Heart right ventricle (tissue), 16 donors: ENCODE results near the gene PDGFRA. TPM values are rescaled to one million over a fixed set of nuclear protein-coding genes. Genes with fewer than 3 reads are reported as not detected.
A peak's percentile ranks its signal among the peaks of the same experiment; 100 is the strongest.

Experiments
- ATAC-seq, 8 donors: fragments of 200-7000 bp; cut with Tn5 transposase; one replicate each; pipeline ENCODE4 v1.9.1; 2020; ENCODE audit warnings: mild to moderate bottlenecking in 8 of 8, moderate library complexity in 8 of 8, moderate number of reproducible peaks in 1 of 8
- DNase-seq, 2 donors: peaks; one replicate each; pipeline ENCODE4 v3.0.0-alpha.2; 2020
- H3K27ac ChIP-seq, 10 donors: fragments of 200-600 bp; sonication (generic) in 2 of 10; one replicate each; pipeline versions ENCODE4 v1.5.0 to v1.8.0; 2020 to 2022; ENCODE audit warnings: mild to moderate bottlenecking in 3 of 10
- H3K27me3 ChIP-seq, 7 donors: fragments of 200-600 bp; one replicate each; pipeline ENCODE4 v1.8.0; 2021 to 2022; ENCODE audit warnings: mild to moderate bottlenecking in 2 of 7
- H3K36me3 ChIP-seq, 9 donors: fragments of 200-600 bp; sonication (generic) in 1 of 9; one replicate each; pipeline versions ENCODE4 v1.5.0 to v1.8.0; 2020 to 2022; ENCODE audit warnings: mild to moderate bottlenecking in 2 of 9
- H3K4me1 ChIP-seq, 9 donors: fragments of 200-600 bp; sonication (generic) in 1 of 9; one replicate each; pipeline versions ENCODE4 v1.5.0 to v1.8.0; 2020 to 2022; ENCODE audit warnings: mild to moderate bottlenecking in 4 of 9
- H3K4me3 ChIP-seq, 10 donors: fragments of 200-600 bp; sonication (generic) in 2 of 10; one replicate each; pipeline versions ENCODE4 v1.5.0 to v1.8.0; 2020 to 2022; ENCODE audit warnings: mild to moderate bottlenecking in 7 of 10, moderate library complexity in 2 of 10
- H3K9me3 ChIP-seq, 11 donors: fragments of 200-600 bp in 10 of 11; sonication (generic) in 2 of 11; one replicate each; pipeline versions ENCODE4 v1.5.0 to v1.8.0; 2013 to 2022; ENCODE audit warnings: mild to moderate bottlenecking in 2 of 11, control low read depth in 1 of 11, moderate library complexity in 1 of 11
- WGBS, 2 donors: extraction: QIAGEN DNeasy Blood & Tissue Kit; methylation state at CpG; one replicate each; pipeline ENCODE4 v1.1.7; 2013; ENCODE audit warnings: inconsistent platforms in 1 of 2; 5-methylcytosine and 5-hydroxymethylcytosine counted together
- intact Hi-C, 10 donors: fragments of 100-400 bp; cut with DNase I; formaldehyde crosslinking; loops; one replicate each; pipeline versions ENCODE4 v1.11.1 to v1.14.2; 2022
- polyA plus RNA-seq, 2 donors: library from polyadenylated mRNA; stranded (reverse); fragments of 200-250 nt; gene quantifications; one replicate each; pipeline ENCODE4 v1.2.3, GENCODE V29; 2013
- total RNA-seq, 10 donors: library from RNA; stranded (reverse); fragmentation: NEBNext Ultra II Directional in 3 of 10; extraction: Animal tissue kit (Norgen Biotek cat#: 25700) in 3 of 10; gene quantifications; one replicate each; pipeline versions ENCODE4 v1.2.1 to v1.2.4, GENCODE V29; 2021 to 2023
- TF ChIP-seq, protein P1 (sequence below), 9 donors: fragments of 200-600 bp; sonication (generic) in 2 of 9; IDR thresholded peaks; one replicate each; pipeline versions ENCODE4 v1.5.0 to v1.8.0; 2021 to 2022; ENCODE audit warnings: antibody characterized with exemption in 9 of 9, mild to moderate bottlenecking in 5 of 9, moderate library complexity in 1 of 9
- donor health status: Arrhythmogenic right ventricular cardiomyopathy.
- donor health status: ischemic (EF 13 %, LVEDD 7.1; RV severe dilation, severe dysfunction).
- donor health status: healthy with polysubstance abuse.
- donor health status: DM: no; HTN: yes; CAD: no.
- donor health status: DM: no; HTN: no; CAD: no.
- donor health status: ischemic (EF 25% LVEDD 6.9; RV normal size, moderate dysfunction).
- donor health status: ischemic (EF 25% LVEDD 5.7; RV mildly dilated, moderate dysfunction).
- donor health status: healthy.
- donor health status: DM: yes; HTN: yes; CAD: no.
- donor health status: Ischemic cardiomyopathy.
- donor health status: ischemic (EF 35%, LVEDD 5.7; RV mildly dilated, moderate dysfunction).
- donor health status: nonischemic (EF 11% LVEDD 7.7; RV severe dilation, severe dysfunction).
- donor health status: DM: yes; HTN: yes; CAD: no.
- donor health status: PGD.
- donor health status: ischemic (EF 29% LVEDD 5.4; RV normal size, mild dysfunction).
- donor health status: nonischemic (EF 23%, LVEDD 6.1; RV moderate dilation, normal function).

Gene PDGFRA
- total and polyA plus RNA-seq, 12 donors, result 6.5 to 57.5 (median 11.6) TPM

DNA sequence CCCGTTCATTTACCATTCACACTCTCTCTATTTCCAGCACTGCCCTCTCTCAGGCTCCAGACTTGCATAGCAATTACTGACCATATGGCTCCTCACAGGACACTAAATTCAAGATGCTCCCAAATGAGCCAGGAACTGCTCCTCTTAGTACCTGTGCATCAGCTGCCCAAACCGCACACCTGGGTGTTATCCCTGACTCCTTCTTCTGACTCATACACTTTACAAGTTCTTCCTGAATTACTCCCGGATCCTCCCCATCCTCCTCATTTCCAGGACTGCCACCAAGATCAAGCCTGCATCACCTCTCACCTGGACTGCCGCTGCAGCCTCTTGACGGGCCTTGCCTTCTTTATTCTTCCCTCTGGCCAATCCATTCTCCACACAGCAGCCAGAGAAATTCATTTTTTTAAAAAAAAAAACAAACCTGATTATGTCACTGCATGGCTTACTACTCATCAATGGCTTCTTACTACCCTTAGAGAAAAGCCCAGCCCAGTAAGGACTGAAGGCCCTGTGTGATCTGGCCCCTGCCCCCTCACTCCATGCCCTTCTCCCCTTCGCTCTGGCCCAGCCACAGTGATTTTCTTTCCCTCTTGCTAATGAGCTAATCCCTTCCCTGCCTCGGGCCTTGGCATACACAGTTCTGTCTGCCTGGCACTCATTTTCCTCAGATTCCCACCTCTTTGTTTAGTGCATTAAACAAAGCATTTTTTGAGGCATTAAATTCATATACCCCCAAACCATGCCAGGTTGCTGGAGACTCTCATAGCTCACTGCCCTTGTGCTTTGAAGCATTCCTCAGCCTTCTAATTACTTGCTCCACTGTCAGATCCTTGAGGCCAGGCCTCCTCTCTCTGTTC is 92.0 kb downstream of the PDGFRA start:
- H3K27ac ChIP-seq, result no peak overlapping the region
- no peaks in the 10 kb centered on the region for H3K9me3 ChIP-seq
- DNase-seq (no peak), ATAC-seq (no peak)
- H3K27me3 ChIP-seq, result no peaks in the 10 kb centered on the region
- H3K4me3 ChIP-seq, result no peak overlapping the region
- intact Hi-C loops, result loop anchor here (2.0 to 10.0 kb wide), 8 partner anchors 116 to 1004 kb away; no protein-coding TSS in a partner anchor
- TF ChIP-seq, protein P1, sequence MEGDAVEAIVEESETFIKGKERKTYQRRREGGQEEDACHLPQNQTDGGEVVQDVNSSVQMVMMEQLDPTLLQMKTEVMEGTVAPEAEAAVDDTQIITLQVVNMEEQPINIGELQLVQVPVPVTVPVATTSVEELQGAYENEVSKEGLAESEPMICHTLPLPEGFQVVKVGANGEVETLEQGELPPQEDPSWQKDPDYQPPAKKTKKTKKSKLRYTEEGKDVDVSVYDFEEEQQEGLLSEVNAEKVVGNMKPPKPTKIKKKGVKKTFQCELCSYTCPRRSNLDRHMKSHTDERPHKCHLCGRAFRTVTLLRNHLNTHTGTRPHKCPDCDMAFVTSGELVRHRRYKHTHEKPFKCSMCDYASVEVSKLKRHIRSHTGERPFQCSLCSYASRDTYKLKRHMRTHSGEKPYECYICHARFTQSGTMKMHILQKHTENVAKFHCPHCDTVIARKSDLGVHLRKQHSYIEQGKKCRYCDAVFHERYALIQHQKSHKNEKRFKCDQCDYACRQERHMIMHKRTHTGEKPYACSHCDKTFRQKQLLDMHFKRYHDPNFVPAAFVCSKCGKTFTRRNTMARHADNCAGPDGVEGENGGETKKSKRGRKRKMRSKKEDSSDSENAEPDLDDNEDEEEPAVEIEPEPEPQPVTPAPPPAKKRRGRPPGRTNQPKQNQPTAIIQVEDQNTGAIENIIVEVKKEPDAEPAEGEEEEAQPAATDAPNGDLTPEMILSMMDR (IDR thresholded peaks at IDR 0.05), result no peak
- H3K36me3 ChIP-seq, result no peaks in the 10 kb centered on the region
- WGBS, 2 donors, result 89 to 93% methylated on average over 7 of the region's 7 CpGs
- peaks cover 0 to 4% (median 0%) of the 10 kb centered on the region in 9 donors for H3K4me1 ChIP-seq

GRCh38 chr4:54322818-54323417 is 93.8 kb downstream of the PDGFRA start:
- DNase-seq (peak; percentile 26 to 69), ATAC-seq (peak; percentile 69 to 85 (median 72))
- Histone ChIP-seq H3K27me3 (no peaks in the 10 kb centered on the region), H3K9me3 (no peaks in the 10 kb centered on the region), H3K27ac (no peak overlapping the region), H3K4me3 (no peak overlapping the region), H3K4me1 (peaks cover 0 to 4% (median 0%) of the 10 kb centered on the region in 9 donors), H3K36me3 (no peaks in the 10 kb centered on the region)
- intact Hi-C loops, result loop anchor here (2.0 to 10.0 kb wide), 8 partner anchors 114 to 1002 kb away; no protein-coding TSS in a partner anchor
- WGBS, 2 donors, result 38 to 43% methylated on average over 10 of the region's 10 CpGs
- TF ChIP-seq, protein P1 (IDR thresholded peaks at IDR 0.05), result peak; percentile 49 to 84 (median 75)

GRCh38 chr4:54330896-54331295 is 101.8 kb downstream of the PDGFRA start:
- H3K36me3 ChIP-seq, result no peaks in the 10 kb centered on the region
- no peak overlapping the region for H3K27ac ChIP-seq
- intact Hi-C loops, result loop anchor here in 1 of 10 donors (10.0 kb wide), 1 partner anchor 324 kb away; the partner anchor contains the start of gene KIT
- no peaks in the 10 kb centered on the region for H3K9me3 ChIP-seq
- ATAC-seq, result no peak
- no peaks in the 10 kb centered on the region for H3K4me1 ChIP-seq
- no peak for DNase-seq
- TF ChIP-seq, protein P1 (IDR thresholded peaks at IDR 0.05), result no peak
- no peaks in the 10 kb centered on the region for H3K27me3 ChIP-seq
- 93 to 95% methylated on average over 3 of the region's 3 CpGs for WGBS, 2 donors
- H3K4me3 ChIP-seq, result no peak overlapping the region

DNA sequence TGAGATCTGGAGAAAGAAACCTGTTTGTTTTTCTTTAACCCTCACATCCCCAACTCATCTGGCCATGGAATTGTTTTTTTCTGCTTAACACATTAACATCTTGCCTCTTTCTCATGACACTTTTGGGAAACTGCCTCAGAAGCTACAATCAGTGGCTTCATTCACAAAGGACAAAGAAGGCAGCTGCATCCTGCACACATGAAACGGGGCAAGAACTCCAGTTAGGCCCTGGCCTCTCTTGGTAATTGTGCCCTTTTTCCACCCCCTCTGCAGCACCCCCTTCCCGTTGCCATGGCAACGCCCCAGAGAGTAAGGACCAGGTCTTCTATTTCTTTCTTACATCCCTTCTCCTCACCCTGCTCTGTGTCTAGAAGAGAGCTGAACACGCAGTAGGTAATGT is 103.4 kb downstream of the PDGFRA start:
- DNase-seq, result no peak
- 85% methylated on average over 4 of the region's 4 CpGs for WGBS, 2 donors
- Histone ChIP-seq H3K27me3 (no peaks in the 10 kb centered on the region), H3K4me3 (no peak overlapping the region), H3K4me1 (peaks cover 0 to 9% (median 0%) of the 10 kb centered on the region in 9 donors), H3K27ac (no peak overlapping the region), H3K9me3 (no peaks in the 10 kb centered on the region), H3K36me3 (no peaks in the 10 kb centered on the region)
- intact Hi-C loops, result loop anchor here in 1 of 10 donors (10.0 kb wide), 1 partner anchor 322 kb away; the partner anchor contains the start of gene KIT
- TF ChIP-seq, protein P1 (IDR thresholded peaks at IDR 0.05), result no peak
- ATAC-seq, result no peak
